Endothelial cell of umbilical vein (primary cell): ENCODE results near the gene TSSC4. TPM values are rescaled to one million over a fixed set of nuclear protein-coding genes. Genes with fewer than 3 reads are reported as not detected.

Source experiments
- BruUV-seq: library from RNA; stranded (reverse); fragments of 400-500 nt; replicated peaks from 2 replicates; lab custom pipeline; 2021; lab: Mats Ljungman, UMichigan
- CTCF ChIA-PET: fragments of 300-600, 350-600 bp; sonication (Branson Sonifier 250); formaldehyde crosslinking; loops from one replicate; lab custom pipeline; 2021; ENCODE audit warnings: antibody characterized with exemption, inconsistent platforms; lab: Charles Lee
- POLR2A ChIA-PET: fragments of 300-600, 350-600 bp; sonication (Branson Sonifier 250); formaldehyde crosslinking; loops from one replicate; lab custom pipeline; 2021; ENCODE audit warnings: antibody characterized with exemption, inconsistent platforms; lab: Charles Lee
- DNase-seq: peaks from one replicate; pipeline ENCODE4 v3.0.0-alpha.2; 2011; ENCODE audit warnings: low read depth, low spot score
- FAIRE-seq: peaks from 2 replicates; lab custom pipeline; 2011; peaks lifted over from hg19 to GRCh38; lab: Jason Lieb, UNC
- H2AFZ ChIP-seq: 2 replicates; pipeline ENCODE4 v1.6.0; 2012; ENCODE audit warnings: low read depth, low read length, control low read depth, inconsistent platforms
- H3K27ac ChIP-seq: 2 replicates; pipeline ENCODE4 v1.5.1; 2011; ENCODE audit warnings: low read depth, mild to moderate bottlenecking, control low read depth, low read length, moderate library complexity; ENCODE audit not compliant: insufficient read depth
- H3K27me3 ChIP-seq, 2 experiments: 2 replicates each; pipeline versions ENCODE4 v1.6.0 to v1.6.1; 2011; ENCODE audit warnings: low read length in 2 of 2, mixed read lengths in 1 of 2; ENCODE audit not compliant: control insufficient read depth in 2 of 2, insufficient read depth in 2 of 2
- H3K36me3 ChIP-seq, 2 experiments: 2 replicates in 1 of 2; 3 replicates in 1 of 2; pipeline ENCODE4 v1.5.1; 2011; ENCODE audit warnings: low read length in 2 of 2, mild to moderate bottlenecking in 1 of 2, moderate library complexity in 1 of 2; ENCODE audit not compliant: control insufficient read depth in 2 of 2, insufficient read depth in 2 of 2; ENCODE audit errors: extremely low read depth in 1 of 2
- H3K4me1 ChIP-seq: 3 replicates; pipeline ENCODE4 v1.5.1; 2011; ENCODE audit warnings: mild to moderate bottlenecking, low read length; ENCODE audit not compliant: control insufficient read depth, insufficient read depth; ENCODE audit errors: extremely low read depth
- H3K4me2 ChIP-seq: 2 replicates; pipeline ENCODE4 v1.6.1; 2011; ENCODE audit warnings: low read length, control low read depth, mixed read lengths; ENCODE audit not compliant: insufficient read depth
- H3K4me3 ChIP-seq, 3 experiments: fragments of 200-600 bp in 1 of 3; sonication (generic), shearing (Covaris generic) in 1 of 3; replicated peaks in 1 of 3; 2 replicates each; pipeline ENCODE4 v1.5.1; 2011 to 2016; ENCODE audit warnings: control low read depth in 3 of 3, low read length in 3 of 3, mild to moderate bottlenecking in 2 of 3, inconsistent platforms in 1 of 3, low read depth in 1 of 3, moderate library complexity in 1 of 3; ENCODE audit not compliant: insufficient read depth in 1 of 3
- H3K79me2 ChIP-seq: 2 replicates; pipeline ENCODE4 v1.6.0; 2012; ENCODE audit warnings: low read length, inconsistent platforms; ENCODE audit not compliant: control insufficient read depth, insufficient read depth
- H3K9ac ChIP-seq: replicated peaks from 2 replicates; pipeline ENCODE3; 2011; ENCODE audit warnings: low read length, control low read depth; ENCODE audit not compliant: insufficient read depth; ENCODE audit errors: extremely low read depth
- H3K9me1 ChIP-seq: replicated peaks from 3 replicates; pipeline ENCODE4 v1.6.0; 2011; ENCODE audit warnings: mild to moderate bottlenecking, low read length; ENCODE audit not compliant: control insufficient read depth, insufficient read depth; ENCODE audit errors: extremely low read depth
- H3K9me3 ChIP-seq: replicated peaks from 2 replicates; pipeline ENCODE4 v1.5.1; 2012; ENCODE audit warnings: low read length, inconsistent platforms; ENCODE audit not compliant: control insufficient read depth, insufficient read depth
- H4K20me1 ChIP-seq: replicated peaks from 2 replicates; pipeline ENCODE3; 2011; ENCODE audit warnings: mild to moderate bottlenecking, low read length; ENCODE audit not compliant: control insufficient read depth, insufficient read depth; ENCODE audit errors: extremely low read depth
- EZH2 ChIP-seq: IDR thresholded peaks from 2 replicates; pipeline ENCODE4 v1.6.1; 2012; ENCODE audit warnings: borderline replicate concordance, low read depth, mild to moderate bottlenecking, moderate library complexity, low read length, inconsistent platforms; ENCODE audit not compliant: severe bottlenecking
- GATA2 ChIP-seq: IDR thresholded peaks from 2 replicates; pipeline ENCODE4 v1.7.0; 2011; ENCODE audit warnings: low read depth, mild to moderate bottlenecking, moderate library complexity, mixed read lengths, low read length; ENCODE audit not compliant: insufficient read length, insufficient read depth
- MYC ChIP-seq: IDR thresholded peaks from one replicate; pipeline ENCODE4 v1.6.1; 2011; ENCODE audit warnings: mild to moderate bottlenecking, low read depth, low read length
- POLR2A ChIP-seq: IDR thresholded peaks from 2 replicates; pipeline ENCODE4 v1.6.1; 2012; ENCODE audit warnings: low read depth, mild to moderate bottlenecking, control low read depth, low read length
- POLR2AphosphoS5 ChIP-seq: IDR thresholded peaks from 2 replicates; pipeline ENCODE4 v1.6.1; 2012; ENCODE audit warnings: low read depth, mild to moderate bottlenecking, control low read depth, low read length, moderate library complexity; ENCODE audit not compliant: insufficient read depth
- dilution Hi-C: fragments of 300-500 bp; cut with MboI; formaldehyde crosslinking; loops from one replicate; pipeline ENCODE4 v1.15.0; 2019; ENCODE audit warnings: low sequenced_read_pairs; ENCODE audit not compliant: extremely low pct_ligation_motif_present
- intact Hi-C: fragments of 100-400 bp; cut with micrococcal nuclease; formaldehyde crosslinking; loops from one replicate; pipeline ENCODE4 v1.10.0; 2022
- polyA plus RNA-seq, 4 experiments: library from polyadenylated mRNA; depleted of rRNA in 3 of 4; stranded (reverse) in 3 of 4; unstranded in 1 of 4; fragments of >200 nt; gene quantifications; 2 replicates each; pipeline versions ENCODE4 v1.2.1 to v1.2.3, GENCODE V29; 2011 to 2012; ENCODE audit warnings: missing spikeins in 1 of 4
- total RNA-seq: library from RNA; stranded (reverse); gene quantifications from 2 replicates; pipeline ENCODE4 v1.2.3, GENCODE V29; 2021
- TF ChIP-seq, protein P1 (sequence below), 2 donors: IDR thresholded peaks; 1 replicate in 1 of 2; 2 replicates in 1 of 2; pipeline ENCODE4 v1.5.1; 2011; ENCODE audit warnings: low read length in 2 of 2, mild to moderate bottlenecking in 2 of 2, moderate library complexity in 2 of 2, control low read depth in 1 of 2, inconsistent platforms in 1 of 2, low read depth in 1 of 2; ENCODE audit not compliant: insufficient read depth in 1 of 2; ENCODE audit errors: extremely low read depth in 1 of 2
- TF ChIP-seq, protein P2 (sequence below): IDR thresholded peaks from 2 replicates; pipeline ENCODE4 v1.6.1; 2011; ENCODE audit not compliant: insufficient read depth, insufficient read length

The TSSC4 gene
- total and polyA plus RNA-seq, 2 donors (not counting 3 experiments of a cell fraction or from before 2014, with no cell fraction given): 42.7 to 59.6 TPM

DNA sequence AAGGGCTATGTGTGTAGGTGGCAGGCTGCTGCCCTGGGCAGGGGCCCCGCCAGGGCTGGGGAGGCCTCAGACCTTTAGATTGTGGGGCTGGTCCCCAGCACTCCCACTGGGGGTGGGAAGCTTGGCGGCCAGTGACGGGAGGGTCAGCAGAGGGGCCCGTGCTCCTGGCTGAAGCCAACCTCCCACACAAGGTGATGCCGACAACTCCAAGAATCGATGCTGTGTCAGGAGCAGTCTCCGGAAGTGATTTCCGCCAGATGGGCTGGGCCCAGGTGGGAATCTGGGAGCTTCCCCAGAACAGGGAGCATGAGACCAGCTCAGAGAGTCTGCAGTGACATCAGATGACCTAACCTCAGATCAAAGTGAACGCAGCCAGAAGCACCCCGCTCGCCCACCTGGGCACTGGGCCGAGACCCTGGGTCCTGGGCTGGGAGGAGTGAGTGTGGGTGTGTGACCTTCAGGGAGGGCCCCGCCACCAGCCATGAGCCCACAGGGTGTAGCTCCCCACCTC, 36.0 kb downstream of the TSSC4 start:
- no TSS peak for BruUV-seq
- Histone ChIP-seq H3K4me3 (no peak overlapping the region), H3K4me1 (no peaks in the 10 kb centered on the region), H3K27ac (no peak overlapping the region), H4K20me1 (no peaks in the 10 kb centered on the region), H3K9me1 (no peaks in the 10 kb centered on the region), H3K79me2 (no peaks in the 10 kb centered on the region), H3K9me3 (no peaks in the 10 kb centered on the region), H3K27me3 (no peaks in the 10 kb centered on the region), H2AFZ (no peak overlapping the region), H3K4me2 (no peak overlapping the region), H3K9ac (no peak overlapping the region), H3K36me3 (no peaks in the 10 kb centered on the region)
- dilution Hi-C loops: no loop called here
- POLR2A ChIA-PET: no interaction called here
- no peak for FAIRE-seq
- CTCF ChIA-PET: interaction anchor here (1.1 to 1.4 kb wide), 4 partner anchors 16 to 132 kb away, joined by 3 to 7 read pairs (median 4); no protein-coding TSS in a partner anchor
- no peak for TF ChIP-seq GATA2
- TF ChIP-seq, protein P1, sequence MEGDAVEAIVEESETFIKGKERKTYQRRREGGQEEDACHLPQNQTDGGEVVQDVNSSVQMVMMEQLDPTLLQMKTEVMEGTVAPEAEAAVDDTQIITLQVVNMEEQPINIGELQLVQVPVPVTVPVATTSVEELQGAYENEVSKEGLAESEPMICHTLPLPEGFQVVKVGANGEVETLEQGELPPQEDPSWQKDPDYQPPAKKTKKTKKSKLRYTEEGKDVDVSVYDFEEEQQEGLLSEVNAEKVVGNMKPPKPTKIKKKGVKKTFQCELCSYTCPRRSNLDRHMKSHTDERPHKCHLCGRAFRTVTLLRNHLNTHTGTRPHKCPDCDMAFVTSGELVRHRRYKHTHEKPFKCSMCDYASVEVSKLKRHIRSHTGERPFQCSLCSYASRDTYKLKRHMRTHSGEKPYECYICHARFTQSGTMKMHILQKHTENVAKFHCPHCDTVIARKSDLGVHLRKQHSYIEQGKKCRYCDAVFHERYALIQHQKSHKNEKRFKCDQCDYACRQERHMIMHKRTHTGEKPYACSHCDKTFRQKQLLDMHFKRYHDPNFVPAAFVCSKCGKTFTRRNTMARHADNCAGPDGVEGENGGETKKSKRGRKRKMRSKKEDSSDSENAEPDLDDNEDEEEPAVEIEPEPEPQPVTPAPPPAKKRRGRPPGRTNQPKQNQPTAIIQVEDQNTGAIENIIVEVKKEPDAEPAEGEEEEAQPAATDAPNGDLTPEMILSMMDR (IDR thresholded peaks at IDR 0.05; ENCODE audit: extremely low read depth in 1 of 2, insufficient read depth in 1 of 2, low read depth in 1 of 2, low read length in 2 of 2): no peak
- TF ChIP-seq, protein P2, sequence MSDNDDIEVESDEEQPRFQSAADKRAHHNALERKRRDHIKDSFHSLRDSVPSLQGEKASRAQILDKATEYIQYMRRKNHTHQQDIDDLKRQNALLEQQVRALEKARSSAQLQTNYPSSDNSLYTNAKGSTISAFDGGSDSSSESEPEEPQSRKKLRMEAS: no peak
- no peak for TF ChIP-seq POLR2AphosphoS5
- no peak for TF ChIP-seq EZH2
- TF ChIP-seq MYC: no peak
- no peak for TF ChIP-seq POLR2A
- intact Hi-C loops: loop anchor here (1.0 kb wide), 1 partner anchor 23 kb away; no protein-coding TSS in a partner anchor
- no peak for DNase-seq
